HFFc6 (cell line): ENCODE data around the gene ZNF462. TPM values are rescaled to one million over a fixed set of nuclear protein-coding genes. Genes with fewer than 3 reads are reported as not detected.

Source experiments
- DNase-seq: peaks from one replicate; pipeline ENCODE4 v3.0.0-alpha.2; 2018
- H3K27ac Mint-ChIP-seq: 2 replicates; pipeline ENCODE4 v1.8.0; 2020; ENCODE audit warnings: mild to moderate bottlenecking, mixed read lengths
- H3K27me3 Mint-ChIP-seq: 2 replicates; pipeline ENCODE4 v1.8.0; 2021; ENCODE audit warnings: mild to moderate bottlenecking, moderate library complexity, mixed read lengths; ENCODE audit not compliant: insufficient read depth
- H3K36me3 Mint-ChIP-seq: 2 replicates; pipeline ENCODE4 v1.8.0; 2021; ENCODE audit warnings: low read depth, mixed read lengths
- H3K4me1 Mint-ChIP-seq: 2 replicates; pipeline ENCODE4 v1.8.0; 2020; ENCODE audit warnings: low read depth, mixed read lengths
- H3K4me3 Mint-ChIP-seq: 2 replicates; pipeline ENCODE4 v1.8.0; 2020; ENCODE audit warnings: mild to moderate bottlenecking, moderate library complexity, mixed read lengths
- H3K9me3 Mint-ChIP-seq: 2 replicates; pipeline ENCODE4 v1.8.0; 2020; ENCODE audit warnings: mild to moderate bottlenecking, mixed read lengths
- total RNA-seq, 6 experiments: library from RNA; stranded (reverse); fragmentation: NEBNext Ultra II Directional; extraction: Animal tissue kit (Norgen Biotek cat#: 25700); gene quantifications; 2 replicates in 1 of 6; 3 replicates in 5 of 6; pipeline ENCODE4 v1.2.3, GENCODE V29; 2021
- TF ChIP-seq, protein P1 (sequence below): fragments of 200-600 bp; sonication (generic); IDR thresholded peaks from 2 replicates; pipeline ENCODE4 v1.5.0; 2021; ENCODE audit warnings: antibody characterized with exemption, mild to moderate bottlenecking

ZNF462 gene
- total RNA-seq, 6 experiments from 2014 or later, result 10.1 to 18.9 (median 15.6) TPM

GRCh38 chr9:106922026-106922425 is 59.1 kb downstream of the ZNF462 start:
- no peaks in the 10 kb centered on the region; the same call in 1 of the 2 replicates for H3K27me3 Mint-ChIP-seq
- H3K27ac Mint-ChIP-seq, result peak overlapping the region; percentile 88
- H3K9me3 Mint-ChIP-seq, result no peaks in the 10 kb centered on the region
- peaks cover 50% of the 10 kb centered on the region for H3K4me1 Mint-ChIP-seq
- peak overlapping the region; percentile 69; the same call in 1 of the 2 replicates for H3K4me3 Mint-ChIP-seq
- H3K36me3 Mint-ChIP-seq, result peaks cover 48% of the 10 kb centered on the region
- TF ChIP-seq, protein P1, sequence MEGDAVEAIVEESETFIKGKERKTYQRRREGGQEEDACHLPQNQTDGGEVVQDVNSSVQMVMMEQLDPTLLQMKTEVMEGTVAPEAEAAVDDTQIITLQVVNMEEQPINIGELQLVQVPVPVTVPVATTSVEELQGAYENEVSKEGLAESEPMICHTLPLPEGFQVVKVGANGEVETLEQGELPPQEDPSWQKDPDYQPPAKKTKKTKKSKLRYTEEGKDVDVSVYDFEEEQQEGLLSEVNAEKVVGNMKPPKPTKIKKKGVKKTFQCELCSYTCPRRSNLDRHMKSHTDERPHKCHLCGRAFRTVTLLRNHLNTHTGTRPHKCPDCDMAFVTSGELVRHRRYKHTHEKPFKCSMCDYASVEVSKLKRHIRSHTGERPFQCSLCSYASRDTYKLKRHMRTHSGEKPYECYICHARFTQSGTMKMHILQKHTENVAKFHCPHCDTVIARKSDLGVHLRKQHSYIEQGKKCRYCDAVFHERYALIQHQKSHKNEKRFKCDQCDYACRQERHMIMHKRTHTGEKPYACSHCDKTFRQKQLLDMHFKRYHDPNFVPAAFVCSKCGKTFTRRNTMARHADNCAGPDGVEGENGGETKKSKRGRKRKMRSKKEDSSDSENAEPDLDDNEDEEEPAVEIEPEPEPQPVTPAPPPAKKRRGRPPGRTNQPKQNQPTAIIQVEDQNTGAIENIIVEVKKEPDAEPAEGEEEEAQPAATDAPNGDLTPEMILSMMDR, result no peak
- no peak for DNase-seq

- Mint-ChIP-seq H3K36me3 (peaks cover 68% of the 10 kb centered on the region), H3K9me3 (no peaks in the 10 kb centered on the region), H3K4me3 (no peak overlapping the region), H3K4me1 (peaks cover 31% of the 10 kb centered on the region), H3K27me3 (peaks cover 1% of the 10 kb centered on the region; the same call in 1 of the 2 replicates), H3K27ac (no peak overlapping the region)
- no peak for DNase-seq
- TF ChIP-seq, protein P1, result no peak
Measured at GRCh38 chr9:106925392-106925791, 62.4 kb downstream of the ZNF462 start.

- Mint-ChIP-seq H3K4me1 (peaks cover 19% of the 10 kb centered on the region), H3K36me3 (peaks cover 90% of the 10 kb centered on the region), H3K27me3 (peaks cover 4% of the 10 kb centered on the region), H3K27ac (no peak overlapping the region), H3K9me3 (no peaks in the 10 kb centered on the region), H3K4me3 (no peak overlapping the region)
- peak; percentile 11 for DNase-seq
- TF ChIP-seq, protein P1, result no peak
Measured at GRCh38 chr9:106927916-106928315, 65.0 kb downstream of the ZNF462 start.

GRCh38 chr9:106928350-106928749 is 65.4 kb downstream of the ZNF462 start:
- Mint-ChIP-seq H3K4me1 (peaks cover 21% of the 10 kb centered on the region), H3K36me3 (peaks cover 88% of the 10 kb centered on the region), H3K27me3 (peaks cover 4% of the 10 kb centered on the region), H3K9me3 (no peaks in the 10 kb centered on the region), H3K27ac (no peak overlapping the region), H3K4me3 (no peak overlapping the region)
- TF ChIP-seq, protein P1, result no peak
- no peak for DNase-seq

GRCh38 chr9:106929471-106930177 is 66.7 kb downstream of the ZNF462 start:
- H3K36me3 Mint-ChIP-seq, result peaks cover 85% of the 10 kb centered on the region
- TF ChIP-seq, protein P1, result no peak
- H3K27ac Mint-ChIP-seq, result no peak overlapping the region
- H3K27me3 Mint-ChIP-seq, result peaks cover 4% of the 10 kb centered on the region
- H3K4me3 Mint-ChIP-seq, result no peak overlapping the region
- no peaks in the 10 kb centered on the region for H3K9me3 Mint-ChIP-seq
- no peak for DNase-seq
- peaks cover 21% of the 10 kb centered on the region for H3K4me1 Mint-ChIP-seq
